Stimulated activated CD8-positive, alpha-beta memory T cell treated with anti-CD3 and anti-CD28 coated beads, Interleukin-2, amount 100 ng/mL, for 48 hours (primary cell): ENCODE measurements around the gene PHLPP1.

Experiments
- DNase-seq, 2 donors: peaks; one replicate each; pipeline ENCODE4 v3.0.0-alpha.2; 2020; ENCODE audit warnings: low read depth in 2 of 2

The PHLPP1 gene

GRCh38 chr18:62744076-62744968 is 29.0 kb downstream of the PHLPP1 start:
- no peak for DNase-seq

DNA sequence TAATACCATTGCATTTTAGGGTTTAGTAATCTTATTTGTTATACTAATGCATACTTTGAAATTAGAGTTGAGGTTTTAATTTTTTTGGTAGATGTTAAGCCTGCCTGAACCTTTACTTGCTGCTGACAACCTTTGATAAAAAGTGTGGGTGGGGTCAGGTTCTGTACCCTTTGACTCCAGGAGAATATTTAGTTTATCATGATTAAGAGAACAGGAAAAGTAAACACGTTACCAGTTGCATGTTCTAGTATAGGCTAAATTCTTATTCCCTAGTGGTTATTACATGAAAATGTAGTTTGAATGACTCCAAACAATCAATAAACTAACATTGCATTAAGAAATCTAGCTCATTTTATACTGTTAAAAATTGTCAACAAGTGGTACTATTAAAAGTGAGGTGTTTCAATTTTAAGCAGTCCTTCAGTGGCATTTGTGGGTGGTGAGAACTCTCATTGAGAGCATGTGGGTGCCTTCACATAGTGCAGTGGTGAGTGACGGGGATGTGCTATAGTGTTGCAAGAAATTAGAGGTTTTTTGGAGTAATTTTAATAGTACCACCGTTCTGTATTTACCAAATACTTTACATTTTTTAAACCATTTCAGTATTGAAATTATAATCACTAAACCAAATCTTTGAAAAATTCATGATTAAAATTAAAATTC is 29.9 kb downstream of the PHLPP1 start:
- no peak for DNase-seq

DNA sequence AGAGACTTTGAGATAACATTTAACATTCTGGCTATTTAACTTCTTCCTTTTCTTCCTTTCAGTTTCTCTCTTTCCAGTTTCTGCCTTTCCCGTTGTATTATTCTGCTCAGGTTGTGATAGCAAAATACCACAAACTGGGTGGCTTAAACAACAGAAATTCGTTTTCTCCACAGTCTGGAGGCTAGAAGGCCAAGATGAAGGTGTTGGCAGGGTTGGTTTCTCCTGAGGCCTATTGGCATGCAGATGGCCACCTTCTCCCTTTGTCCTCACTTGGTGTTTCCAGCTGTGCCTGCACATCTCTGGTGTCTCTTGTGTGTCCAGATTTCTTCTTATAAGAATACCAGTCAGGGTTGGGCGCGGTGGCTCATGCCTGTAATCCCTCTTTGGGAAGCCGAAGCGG is 34.0 kb downstream of the PHLPP1 start:
- no peak for DNase-seq

GRCh38 chr18:62751341-62751821 is 36.0 kb downstream of the PHLPP1 start:
- DNase-seq: no peak

GRCh38 chr18:62751977-62752376 is 36.6 kb downstream of the PHLPP1 start:
- DNase-seq: no peak

GRCh38 chr18:62754026-62754425 is 38.7 kb downstream of the PHLPP1 start:
- no peak for DNase-seq

DNA sequence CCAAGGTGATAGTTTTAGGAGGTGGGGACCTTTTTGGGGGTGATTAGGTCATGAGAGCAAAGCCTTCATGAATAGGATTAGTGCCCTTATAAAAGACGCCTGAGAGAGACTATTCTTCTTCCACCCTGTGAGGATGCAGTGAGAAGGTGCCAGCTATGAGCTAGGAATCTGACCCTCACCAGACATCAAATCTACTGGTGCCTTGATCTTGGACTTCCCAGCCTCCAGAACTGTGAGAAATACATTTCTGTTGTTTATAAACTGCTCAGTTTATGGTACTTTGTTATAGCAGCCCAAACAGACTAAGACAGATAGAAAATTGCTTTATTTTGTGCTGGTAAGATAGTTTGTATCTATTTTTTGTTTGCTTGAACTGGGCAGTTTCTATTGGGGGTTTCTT is 40.1 kb downstream of the PHLPP1 start:
- DNase-seq: no peak

- no peak for DNase-seq
These were observed 40.6 kb downstream of the PHLPP1 start for GRCh38 chr18:62755946-62756345.

DNA sequence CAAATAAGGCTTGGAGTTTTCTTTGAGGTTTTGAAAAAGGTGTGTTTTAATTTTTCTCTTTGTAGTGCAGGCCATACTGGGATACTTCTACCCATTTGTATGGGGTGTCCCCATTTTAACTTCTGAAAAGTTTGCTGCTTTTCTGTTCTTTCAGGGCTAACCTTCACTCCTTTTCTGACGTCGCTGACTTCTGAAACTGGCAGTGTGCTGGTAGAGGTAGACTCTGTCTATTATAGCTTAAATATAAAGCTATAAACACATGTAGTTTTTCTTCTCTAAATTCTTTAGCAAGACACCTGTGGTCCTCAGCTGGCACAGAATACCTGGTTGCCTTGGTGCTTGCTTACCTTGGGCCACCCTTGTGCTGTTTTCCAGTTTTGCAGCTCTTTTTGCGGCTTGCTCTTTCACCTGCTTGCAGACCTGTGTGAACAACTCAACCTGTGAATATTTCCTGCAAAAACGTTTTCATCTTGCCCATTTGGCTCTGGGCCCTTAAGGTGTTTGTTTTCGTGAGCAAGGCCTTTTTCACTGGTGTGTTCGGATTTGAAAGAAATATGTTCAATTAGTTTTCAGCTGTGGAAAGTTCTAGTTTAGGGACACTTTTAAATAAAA is 42.2 kb downstream of the PHLPP1 start:
- DNase-seq: no peak

- no peak for DNase-seq
These were observed 43.2 kb downstream of the PHLPP1 start for GRCh38 chr18:62758591-62758990.

DNA sequence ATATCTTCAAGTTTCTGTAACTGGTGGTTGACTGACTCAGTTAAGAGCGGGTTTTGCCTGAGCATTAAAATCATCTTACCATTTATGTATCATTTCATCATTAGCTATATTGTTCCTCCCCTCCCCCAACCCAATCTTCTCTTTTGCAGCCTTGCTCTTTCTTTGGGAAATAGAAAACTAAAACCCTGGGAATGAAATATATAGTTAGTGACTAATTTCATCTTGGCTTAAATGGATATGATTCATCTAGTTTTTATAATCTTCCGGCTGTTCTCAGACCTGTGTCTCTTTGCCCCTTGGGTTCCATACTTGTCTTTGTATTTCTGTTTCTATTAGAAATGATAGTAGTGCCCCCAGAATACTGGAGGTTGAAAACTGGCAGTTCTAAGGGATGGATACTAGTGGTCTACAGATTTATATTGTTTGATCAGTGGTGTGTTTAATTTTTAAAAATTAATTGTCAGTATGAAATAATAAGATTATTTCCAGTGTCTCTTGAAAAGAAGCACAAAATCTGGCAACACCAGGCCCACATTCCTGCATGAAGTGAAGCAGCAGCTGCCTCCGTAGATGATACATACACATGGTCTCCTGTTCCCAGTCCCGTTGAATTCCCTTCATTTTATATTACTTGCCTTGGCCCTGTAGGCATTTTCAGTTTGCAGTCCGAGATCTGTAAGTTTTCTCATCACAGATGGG is 44.5 kb downstream of the PHLPP1 start:
- DNase-seq: no peak

- no peak for DNase-seq
These were observed 45.0 kb downstream of the PHLPP1 start for GRCh38 chr18:62760403-62760734.

DNA sequence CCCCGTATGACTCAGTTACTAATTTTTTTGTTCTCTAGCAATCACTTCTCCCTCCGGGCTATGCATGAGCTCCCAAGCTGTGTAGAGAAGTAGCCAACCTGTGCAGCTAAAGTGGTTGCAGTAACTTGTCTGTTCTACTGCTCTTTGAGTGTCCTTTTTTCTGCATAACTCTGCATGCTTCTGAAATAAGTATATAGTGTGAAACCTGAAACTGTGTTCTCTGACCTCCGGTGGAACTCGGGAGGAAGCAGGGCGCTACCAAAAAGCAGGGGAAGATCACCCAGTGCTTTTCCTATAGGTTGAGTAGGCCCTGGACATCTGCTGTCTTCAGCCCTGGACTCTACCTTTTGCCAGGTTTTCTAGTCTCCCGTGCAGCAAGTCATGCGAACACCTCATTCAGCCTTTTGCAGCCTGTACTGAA is 47.8 kb downstream of the PHLPP1 start:
- DNase-seq: no peak

DNA sequence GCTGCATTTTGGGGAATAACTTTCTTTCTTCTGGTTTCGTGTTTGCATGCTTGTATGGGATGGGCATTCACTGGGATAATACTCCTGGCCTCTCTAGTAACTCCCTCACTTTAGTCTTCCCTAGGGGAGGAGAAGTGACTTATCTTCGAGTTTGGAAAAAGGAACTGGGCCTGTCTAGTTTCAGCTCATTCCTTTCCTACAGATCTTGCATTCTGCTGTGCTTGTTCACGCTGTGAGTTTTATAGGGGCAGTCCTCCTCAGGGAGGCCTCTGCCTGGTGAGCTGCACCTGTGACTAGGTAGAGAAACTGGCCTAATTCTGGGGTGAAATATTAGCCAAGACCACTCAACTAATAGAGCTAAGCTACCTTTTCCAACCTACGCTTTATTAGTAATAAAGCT is 50.9 kb downstream of the PHLPP1 start:
- DNase-seq: no peak

DNA sequence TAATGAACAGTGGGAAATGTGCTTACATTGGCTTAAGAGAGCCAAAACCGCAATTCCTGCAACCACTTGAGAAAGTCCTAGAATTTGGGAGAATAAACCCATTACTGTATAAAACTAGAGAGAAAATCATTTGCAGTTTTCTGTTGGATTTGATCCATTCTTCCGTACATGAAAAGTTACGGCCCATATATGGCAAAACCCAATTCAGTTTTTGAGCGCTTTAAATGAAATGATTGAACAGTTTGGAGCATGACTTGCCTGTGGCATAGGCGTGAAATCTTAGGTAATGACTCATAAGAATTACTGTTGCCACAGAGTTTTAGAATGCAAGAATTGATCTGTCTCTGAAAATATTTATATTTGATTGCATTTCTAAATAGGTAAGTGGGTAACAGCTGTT is 52.0 kb downstream of the PHLPP1 start:
- DNase-seq: no peak

DNA sequence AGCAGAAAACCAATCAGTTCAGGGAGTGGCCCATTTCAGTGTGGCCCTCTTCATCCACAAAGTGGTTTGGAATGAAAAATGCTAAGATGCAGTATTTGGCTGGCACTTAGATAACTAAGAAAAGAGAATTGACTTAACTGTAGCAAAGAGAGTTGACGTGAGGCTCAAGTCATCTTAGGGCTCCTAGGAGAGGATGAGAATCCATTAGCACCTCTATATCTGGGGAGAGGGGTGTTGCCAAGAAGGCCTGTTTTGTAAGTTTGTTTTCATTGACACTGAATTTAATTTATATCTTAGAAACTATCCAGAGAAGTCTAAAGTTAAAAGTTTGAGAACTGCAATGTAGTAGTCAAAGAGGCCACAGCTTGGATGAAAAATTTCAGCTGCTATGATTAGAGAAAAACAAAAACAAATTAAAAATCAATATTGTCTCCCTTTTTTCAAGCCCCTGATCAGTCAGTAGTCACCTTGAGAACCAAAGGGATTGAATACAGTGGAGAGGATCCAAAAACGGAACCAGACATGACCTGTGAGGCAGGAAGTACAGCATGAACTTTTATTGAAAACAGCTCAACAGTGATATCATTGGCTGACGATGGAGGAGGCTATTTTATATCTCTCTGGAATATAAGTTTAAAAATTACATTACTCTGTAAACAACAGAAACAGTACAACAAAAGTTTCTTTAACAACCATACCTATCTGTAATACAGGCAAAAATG is 52.7 kb downstream of the PHLPP1 start:
- DNase-seq: no peak

DNA sequence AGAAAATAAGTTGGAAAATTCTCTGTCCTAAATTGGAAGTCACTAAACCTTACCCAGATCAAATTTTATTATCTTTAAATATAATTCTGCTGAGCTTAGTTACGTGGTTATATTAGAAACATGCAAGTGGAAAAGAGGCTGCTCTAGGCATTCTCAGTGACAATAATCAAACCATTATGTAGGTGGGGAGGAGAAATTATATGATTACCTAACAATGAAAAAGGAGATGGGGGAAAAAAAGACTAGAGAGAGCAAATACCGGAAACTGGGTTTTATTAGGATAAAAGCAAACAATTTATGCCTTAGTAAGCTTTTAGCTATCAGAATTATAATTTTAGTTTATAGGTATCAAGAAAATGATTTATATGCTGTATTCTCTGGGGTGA is 53.2 kb downstream of the PHLPP1 start:
- DNase-seq: no peak

- DNase-seq: no peak
These were observed 53.9 kb downstream of the PHLPP1 start for GRCh38 chr18:62769216-62769615.

- no peak for DNase-seq
These were observed 56.3 kb downstream of the PHLPP1 start for GRCh38 chr18:62771494-62772270.

DNA sequence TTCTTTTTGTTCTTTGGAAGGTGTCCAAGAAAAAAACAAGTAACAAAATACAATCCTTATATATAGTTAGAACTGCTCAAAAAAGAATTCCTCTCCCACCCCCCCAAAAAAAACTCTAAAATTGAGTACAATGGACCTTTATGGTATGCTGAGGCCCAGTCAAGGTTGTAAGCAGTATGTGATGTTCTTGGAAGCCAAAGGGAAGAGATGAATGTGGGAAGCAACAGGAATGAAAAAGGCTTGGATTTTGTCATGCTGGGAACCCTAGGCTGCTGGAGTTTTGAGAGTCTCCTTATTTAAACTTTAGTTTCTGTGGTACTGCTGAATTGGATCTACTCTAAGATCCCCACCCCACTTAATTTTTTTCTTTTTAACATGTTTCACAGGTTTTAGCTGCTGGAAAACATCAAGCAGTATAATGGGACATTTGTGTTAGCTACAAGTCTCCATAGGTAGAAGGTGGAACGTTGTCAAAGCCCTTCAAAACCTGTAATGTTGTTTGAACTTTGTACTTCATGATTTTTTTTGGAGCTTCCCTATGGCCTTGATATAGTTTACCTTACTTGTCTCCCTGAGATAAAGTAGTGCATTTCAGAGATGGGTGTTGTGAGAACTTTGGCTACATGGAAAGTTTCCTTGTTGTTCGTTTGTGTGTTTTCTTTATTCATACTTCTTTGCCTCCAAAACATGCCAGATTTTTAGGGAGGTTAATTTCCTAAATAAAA is 57.7 kb downstream of the PHLPP1 start:
- DNase-seq: no peak
